ENCODE results near the gene NOS3.

DNA sequence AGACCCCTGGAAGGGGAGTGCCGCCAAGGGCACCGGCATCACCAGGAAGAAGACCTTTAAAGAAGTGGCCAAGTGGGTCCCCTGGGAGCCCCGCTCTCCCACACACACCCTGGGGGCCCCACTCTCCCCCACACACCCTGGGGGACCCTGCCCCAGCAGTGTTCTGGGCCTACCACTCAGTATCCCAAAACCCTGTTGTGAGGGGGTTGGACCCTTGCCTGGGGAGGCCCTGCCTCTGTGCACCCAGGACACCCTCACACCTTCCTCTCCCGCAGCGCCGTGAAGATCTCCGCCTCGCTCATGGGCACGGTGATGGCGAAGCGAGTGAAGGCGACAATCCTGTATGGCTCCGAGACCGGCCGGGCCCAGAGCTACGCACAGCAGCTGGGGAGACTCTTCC is 10.7 kb downstream of the NOS3 start:
- TF ChIP-seq, protein P1, sequence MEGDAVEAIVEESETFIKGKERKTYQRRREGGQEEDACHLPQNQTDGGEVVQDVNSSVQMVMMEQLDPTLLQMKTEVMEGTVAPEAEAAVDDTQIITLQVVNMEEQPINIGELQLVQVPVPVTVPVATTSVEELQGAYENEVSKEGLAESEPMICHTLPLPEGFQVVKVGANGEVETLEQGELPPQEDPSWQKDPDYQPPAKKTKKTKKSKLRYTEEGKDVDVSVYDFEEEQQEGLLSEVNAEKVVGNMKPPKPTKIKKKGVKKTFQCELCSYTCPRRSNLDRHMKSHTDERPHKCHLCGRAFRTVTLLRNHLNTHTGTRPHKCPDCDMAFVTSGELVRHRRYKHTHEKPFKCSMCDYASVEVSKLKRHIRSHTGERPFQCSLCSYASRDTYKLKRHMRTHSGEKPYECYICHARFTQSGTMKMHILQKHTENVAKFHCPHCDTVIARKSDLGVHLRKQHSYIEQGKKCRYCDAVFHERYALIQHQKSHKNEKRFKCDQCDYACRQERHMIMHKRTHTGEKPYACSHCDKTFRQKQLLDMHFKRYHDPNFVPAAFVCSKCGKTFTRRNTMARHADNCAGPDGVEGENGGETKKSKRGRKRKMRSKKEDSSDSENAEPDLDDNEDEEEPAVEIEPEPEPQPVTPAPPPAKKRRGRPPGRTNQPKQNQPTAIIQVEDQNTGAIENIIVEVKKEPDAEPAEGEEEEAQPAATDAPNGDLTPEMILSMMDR (IDR thresholded peaks at IDR 0.05), result no peak
- TF ChIP-seq POLR2A (IDR thresholded peaks at IDR 0.05), result no peak
